HFF-Myc (cell line): ENCODE measurements around the gene SERPINA12.

Experiments
- DNase-seq: peaks from one replicate; pipeline ENCODE4 v3.0.0-alpha.2; 2011; ENCODE audit warnings: low read depth; ENCODE audit errors: extremely low read depth
- H3K4me3 ChIP-seq: replicated peaks from 2 replicates; pipeline ENCODE4 v1.5.1; 2011; ENCODE audit warnings: low read depth, mild to moderate bottlenecking, control low read depth, low read length
- TF ChIP-seq, protein P1 (sequence below): IDR thresholded peaks from 2 replicates; pipeline ENCODE4 v1.5.1; 2012; ENCODE audit warnings: mild to moderate bottlenecking, low read depth, low read length, control low read depth; ENCODE audit errors: missing control alignments

Gene SERPINA12

DNA sequence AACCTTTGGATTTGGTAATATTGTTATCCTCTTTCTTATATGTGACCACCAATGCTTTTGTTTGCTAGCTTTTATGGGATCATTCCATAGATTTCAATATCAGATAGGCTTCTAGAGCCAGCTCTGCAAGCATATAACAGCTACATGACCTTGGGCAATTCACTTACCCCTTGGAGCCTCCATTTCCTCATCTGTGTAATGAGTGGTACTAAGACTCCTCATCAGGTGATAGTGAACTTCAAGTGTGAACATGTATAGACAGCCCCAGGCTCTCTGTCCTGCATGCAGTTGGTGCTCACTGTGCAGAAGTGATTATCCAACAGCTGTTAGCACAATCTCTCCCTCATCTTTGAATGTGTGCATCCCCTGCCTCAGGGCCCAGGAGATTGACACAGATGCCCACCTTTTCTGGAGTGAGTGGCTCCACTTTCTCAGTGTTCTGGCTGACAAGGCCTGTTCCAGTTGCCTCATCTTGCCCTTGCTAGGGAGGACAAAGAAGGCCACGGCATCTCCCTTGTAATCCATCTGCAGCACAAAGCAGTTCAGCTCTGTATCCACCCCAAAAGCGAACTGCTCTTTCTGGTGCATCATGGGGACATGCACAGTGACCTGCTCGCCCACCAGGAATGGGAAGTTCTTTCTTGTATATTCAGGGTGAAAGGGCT lies 42.4 kb downstream of the SERPINA12 start:
- TF ChIP-seq, protein P1, sequence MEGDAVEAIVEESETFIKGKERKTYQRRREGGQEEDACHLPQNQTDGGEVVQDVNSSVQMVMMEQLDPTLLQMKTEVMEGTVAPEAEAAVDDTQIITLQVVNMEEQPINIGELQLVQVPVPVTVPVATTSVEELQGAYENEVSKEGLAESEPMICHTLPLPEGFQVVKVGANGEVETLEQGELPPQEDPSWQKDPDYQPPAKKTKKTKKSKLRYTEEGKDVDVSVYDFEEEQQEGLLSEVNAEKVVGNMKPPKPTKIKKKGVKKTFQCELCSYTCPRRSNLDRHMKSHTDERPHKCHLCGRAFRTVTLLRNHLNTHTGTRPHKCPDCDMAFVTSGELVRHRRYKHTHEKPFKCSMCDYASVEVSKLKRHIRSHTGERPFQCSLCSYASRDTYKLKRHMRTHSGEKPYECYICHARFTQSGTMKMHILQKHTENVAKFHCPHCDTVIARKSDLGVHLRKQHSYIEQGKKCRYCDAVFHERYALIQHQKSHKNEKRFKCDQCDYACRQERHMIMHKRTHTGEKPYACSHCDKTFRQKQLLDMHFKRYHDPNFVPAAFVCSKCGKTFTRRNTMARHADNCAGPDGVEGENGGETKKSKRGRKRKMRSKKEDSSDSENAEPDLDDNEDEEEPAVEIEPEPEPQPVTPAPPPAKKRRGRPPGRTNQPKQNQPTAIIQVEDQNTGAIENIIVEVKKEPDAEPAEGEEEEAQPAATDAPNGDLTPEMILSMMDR = no peak
- no peak overlapping the region for H3K4me3 ChIP-seq
- no peak for DNase-seq

DNA sequence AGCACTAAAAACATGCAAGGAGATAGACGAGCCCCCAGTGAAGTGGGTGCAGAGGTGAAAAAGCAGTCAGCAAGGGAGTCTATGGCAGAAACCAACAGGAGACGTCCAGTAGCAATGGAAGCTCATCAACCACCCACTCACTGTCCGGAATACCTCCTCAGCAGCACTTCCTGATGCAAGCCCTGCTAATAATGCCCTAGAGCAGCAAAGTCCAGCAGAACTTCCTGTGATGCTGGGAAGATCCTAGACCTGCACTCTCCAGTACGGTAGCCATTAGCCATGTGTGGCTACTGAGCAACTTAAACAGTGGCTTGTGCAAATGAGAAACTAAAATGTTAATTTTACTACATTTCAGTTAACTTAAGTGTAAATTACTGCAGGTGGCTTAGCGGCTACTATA lies 44.2 kb downstream of the SERPINA12 start:
- H3K4me3 ChIP-seq = no peak overlapping the region
- TF ChIP-seq, protein P1 = no peak
- no peak for DNase-seq

DNA sequence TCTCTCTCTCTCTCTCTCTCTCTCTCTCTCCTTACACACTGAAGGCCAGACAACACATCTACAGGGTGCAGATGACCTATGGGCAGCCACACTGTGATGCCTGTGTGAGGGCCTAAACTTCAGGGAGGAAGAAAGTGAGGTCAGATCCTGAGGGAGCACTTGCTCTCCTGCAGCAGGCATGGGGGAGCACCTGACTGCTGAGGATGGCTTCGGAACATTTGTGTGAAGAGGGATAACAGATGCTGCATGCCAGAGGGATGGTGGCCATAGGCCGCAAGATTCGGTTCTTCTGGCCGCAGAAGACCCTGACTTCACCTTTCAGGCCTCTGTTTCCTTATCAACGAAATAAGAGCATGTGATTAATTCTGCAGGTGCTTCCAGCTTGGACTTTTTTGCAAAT lies 45.0 kb downstream of the SERPINA12 start:
- no peak for DNase-seq
- no peak overlapping the region for H3K4me3 ChIP-seq
- TF ChIP-seq, protein P1 = no peak

DNA sequence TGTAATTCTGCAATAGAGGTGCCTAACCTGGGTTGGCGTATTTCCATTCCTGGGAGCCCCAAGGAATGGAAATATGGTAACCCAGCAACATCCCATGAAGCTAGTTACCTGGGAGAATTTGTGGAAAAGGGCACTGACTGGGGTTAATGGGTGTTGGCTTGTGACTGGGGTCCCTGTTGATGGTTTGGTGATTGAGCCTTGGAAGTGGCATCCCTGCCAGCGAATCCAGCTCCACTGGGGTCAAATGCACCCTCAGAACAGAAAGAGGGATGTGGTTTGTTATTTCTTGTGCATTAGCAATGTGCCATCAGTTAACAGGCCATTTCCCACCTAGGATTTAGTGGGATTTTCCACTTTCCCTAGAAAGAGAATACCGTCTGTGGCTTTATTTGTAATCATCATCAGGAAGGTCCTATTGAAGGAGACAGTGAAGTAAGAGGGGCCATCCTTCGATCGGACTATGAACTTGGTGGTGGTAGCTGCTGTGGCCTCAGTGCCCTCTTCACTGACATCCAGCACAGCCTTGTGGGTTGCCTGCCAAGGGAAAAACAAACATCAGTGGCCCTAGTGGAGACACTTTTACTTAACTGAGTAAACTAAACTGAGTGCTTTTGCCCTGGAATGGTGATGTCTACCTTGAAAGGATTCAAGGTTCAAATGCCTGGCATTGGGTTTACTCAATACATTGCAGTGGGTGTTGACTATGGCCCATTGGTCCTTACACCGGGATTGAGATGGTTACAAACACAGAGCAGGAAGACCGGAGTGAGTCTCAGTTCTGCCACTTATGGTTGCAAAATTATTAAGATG lies 46.3 kb downstream of the SERPINA12 start:
- TF ChIP-seq, protein P1 = no peak
- no peak overlapping the region for H3K4me3 ChIP-seq
- DNase-seq = no peak

DNA sequence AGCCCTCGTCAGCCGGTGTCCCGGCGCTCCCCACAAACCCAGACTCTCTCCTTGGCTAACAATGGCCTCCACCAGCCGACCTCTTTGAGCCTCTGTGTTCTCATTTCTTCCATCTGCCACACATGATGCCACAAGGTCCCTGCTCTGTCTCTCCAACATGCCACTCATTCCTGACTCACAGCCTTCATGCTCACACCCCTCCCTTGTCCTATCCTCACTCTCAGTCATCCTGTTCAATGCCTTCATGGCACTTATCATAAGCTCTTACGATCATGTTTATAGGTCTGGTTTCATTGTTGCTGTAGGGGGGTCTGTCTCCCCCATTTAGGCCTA lies 47.1 kb downstream of the SERPINA12 start:
- no peak for DNase-seq
- TF ChIP-seq, protein P1 = no peak
- no peak overlapping the region for H3K4me3 ChIP-seq

DNA sequence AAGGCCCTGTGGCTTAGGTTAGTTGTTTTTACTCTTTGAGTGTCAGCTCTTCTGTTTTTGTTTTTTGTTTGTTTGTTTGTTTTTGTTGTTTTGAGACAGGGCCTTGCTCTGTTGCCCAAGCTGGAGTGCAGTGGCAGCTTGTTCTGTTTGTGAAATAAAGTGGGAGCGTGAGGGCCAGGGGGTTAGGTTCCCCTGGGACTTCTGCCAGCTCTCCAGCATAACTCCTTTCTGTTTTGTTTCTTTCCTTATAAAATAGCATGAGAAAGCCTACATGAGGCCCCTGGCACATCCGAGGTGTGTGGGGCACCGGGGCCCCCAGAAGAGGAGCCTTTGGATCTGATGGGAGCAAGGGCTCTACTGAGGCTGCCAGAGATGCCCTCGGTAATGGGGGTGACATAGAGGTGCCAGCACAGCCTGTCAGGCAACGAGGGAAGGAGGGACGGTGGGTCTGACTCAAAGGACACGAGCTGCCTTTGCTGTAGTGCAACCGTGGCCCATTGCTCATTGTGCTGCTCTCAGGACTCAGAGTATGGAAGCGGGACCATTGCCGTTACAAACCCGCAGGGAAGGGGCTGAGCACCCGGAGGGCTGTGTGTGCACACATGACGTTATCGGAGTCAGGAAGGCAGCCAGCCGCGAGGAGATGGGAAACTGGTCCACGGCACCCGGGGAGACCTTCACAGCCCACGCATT lies 47.6 kb downstream of the SERPINA12 start:
- no peak overlapping the region for H3K4me3 ChIP-seq
- DNase-seq = no peak
- TF ChIP-seq, protein P1 = no peak
